Measurements from ENCODE around the gene PRKAR1B. TPM values are rescaled to one million over a fixed set of nuclear protein-coding genes. Genes with fewer than 3 reads are reported as not detected.

The PRKAR1B gene
- total RNA-seq, 4 donors from 2014 or later = 1.2 to 12.5 (median 3.6) TPM

GRCh38 chr7:631964-632830 is 94.9 kb downstream of the PRKAR1B start:
- no peak overlapping the region for H3K27ac ChIP-seq
- H3K4me3 ChIP-seq = no peak overlapping the region
- ATAC-seq (no peak), DNase-seq (no peak)
- no peaks in the 10 kb centered on the region for H3K9me3 ChIP-seq
- intact Hi-C loops (cut with DNase I; ENCODE audit: low total_unique reads) (no loop called here), in situ Hi-C loops (cut with MboI; ENCODE audit: low sequenced_read_pairs in 4 of 4) (no loop called here)
- H3K4me1 ChIP-seq = no peaks in the 10 kb centered on the region
- TF ChIP-seq, protein P1, sequence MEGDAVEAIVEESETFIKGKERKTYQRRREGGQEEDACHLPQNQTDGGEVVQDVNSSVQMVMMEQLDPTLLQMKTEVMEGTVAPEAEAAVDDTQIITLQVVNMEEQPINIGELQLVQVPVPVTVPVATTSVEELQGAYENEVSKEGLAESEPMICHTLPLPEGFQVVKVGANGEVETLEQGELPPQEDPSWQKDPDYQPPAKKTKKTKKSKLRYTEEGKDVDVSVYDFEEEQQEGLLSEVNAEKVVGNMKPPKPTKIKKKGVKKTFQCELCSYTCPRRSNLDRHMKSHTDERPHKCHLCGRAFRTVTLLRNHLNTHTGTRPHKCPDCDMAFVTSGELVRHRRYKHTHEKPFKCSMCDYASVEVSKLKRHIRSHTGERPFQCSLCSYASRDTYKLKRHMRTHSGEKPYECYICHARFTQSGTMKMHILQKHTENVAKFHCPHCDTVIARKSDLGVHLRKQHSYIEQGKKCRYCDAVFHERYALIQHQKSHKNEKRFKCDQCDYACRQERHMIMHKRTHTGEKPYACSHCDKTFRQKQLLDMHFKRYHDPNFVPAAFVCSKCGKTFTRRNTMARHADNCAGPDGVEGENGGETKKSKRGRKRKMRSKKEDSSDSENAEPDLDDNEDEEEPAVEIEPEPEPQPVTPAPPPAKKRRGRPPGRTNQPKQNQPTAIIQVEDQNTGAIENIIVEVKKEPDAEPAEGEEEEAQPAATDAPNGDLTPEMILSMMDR (IDR thresholded peaks at IDR 0.05 in 4 of 5, conservative IDR thresholded peaks at IDR 0.05 in 1 of 5) = no peak
- TF ChIP-seq POLR2A (IDR thresholded peaks at IDR 0.05) = no peak
- no peaks in the 10 kb centered on the region for H3K27me3 ChIP-seq
- H3K36me3 ChIP-seq = no peaks in the 10 kb centered on the region

DNA sequence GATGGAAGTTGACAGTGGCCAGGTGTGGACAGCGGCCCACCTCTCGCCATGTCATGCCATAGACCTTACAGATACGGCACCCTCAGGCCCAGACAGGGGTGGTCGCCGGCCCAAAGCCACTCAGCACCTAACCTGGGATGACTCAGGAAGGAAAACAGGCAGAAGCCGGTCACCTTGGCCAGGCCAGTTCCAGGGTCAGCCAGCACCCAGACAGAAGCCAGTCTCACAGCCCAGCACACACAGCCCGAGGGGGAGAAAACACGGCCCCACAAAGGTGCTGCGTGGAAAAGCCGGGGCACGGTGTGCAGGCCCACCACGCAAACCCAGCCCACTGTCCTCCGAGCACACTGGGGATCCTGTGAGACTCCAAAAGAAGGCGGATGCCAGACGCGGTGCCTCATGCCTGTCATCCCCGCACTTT is 95.8 kb downstream of the PRKAR1B start:
- TF ChIP-seq, protein P1 (IDR thresholded peaks at IDR 0.05 in 4 of 5, conservative IDR thresholded peaks at IDR 0.05 in 1 of 5) = no peak
- no peak for TF ChIP-seq POLR2A (IDR thresholded peaks at IDR 0.05)
- no peak overlapping the region for H3K4me3 ChIP-seq
- H3K27ac ChIP-seq = no peak overlapping the region
- ATAC-seq (no peak), DNase-seq (no peak)
- no peaks in the 10 kb centered on the region for H3K4me1 ChIP-seq
- in situ Hi-C loops (cut with MboI; ENCODE audit: low sequenced_read_pairs in 4 of 4) (no loop called here), intact Hi-C loops (cut with DNase I; ENCODE audit: low total_unique reads) (no loop called here)
- H3K36me3 ChIP-seq = no peaks in the 10 kb centered on the region
- no peaks in the 10 kb centered on the region for H3K9me3 ChIP-seq
- H3K27me3 ChIP-seq = no peaks in the 10 kb centered on the region

DNA sequence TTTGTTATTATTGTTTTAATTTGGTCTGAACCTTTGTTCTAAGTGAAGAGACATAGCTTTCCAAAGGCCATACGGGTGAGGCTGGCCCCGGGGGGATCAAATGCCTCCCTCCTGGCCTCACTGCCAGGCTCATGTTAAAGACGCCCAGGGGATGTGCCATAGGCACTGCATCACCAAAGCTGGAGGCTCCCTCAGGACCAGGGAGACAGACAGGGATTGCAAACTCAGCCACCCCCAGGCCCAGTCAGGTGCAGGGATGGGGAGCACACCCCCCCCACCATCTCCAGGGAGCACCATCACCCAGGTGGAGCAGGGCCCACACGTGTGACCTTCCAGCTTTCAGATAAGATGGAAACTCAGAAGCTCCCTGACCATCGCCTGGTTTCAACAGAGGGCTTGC is 96.5 kb downstream of the PRKAR1B start:
- intact Hi-C loops (cut with DNase I; ENCODE audit: low total_unique reads) = no loop called here
- no peak for TF ChIP-seq POLR2A (IDR thresholded peaks at IDR 0.05)
- TF ChIP-seq, protein P1 (IDR thresholded peaks at IDR 0.05 in 4 of 5, conservative IDR thresholded peaks at IDR 0.05 in 1 of 5) = no peak
- in situ Hi-C loops (cut with MboI; ENCODE audit: low sequenced_read_pairs in 4 of 4) = no loop called here
- Histone ChIP-seq H3K9me3 (no peaks in the 10 kb centered on the region), H3K4me3 (no peak overlapping the region), H3K36me3 (no peaks in the 10 kb centered on the region), H3K27ac (no peak overlapping the region), H3K27me3 (no peaks in the 10 kb centered on the region), H3K4me1 (no peaks in the 10 kb centered on the region)
- DNase-seq (no peak), ATAC-seq (no peak)

DNA sequence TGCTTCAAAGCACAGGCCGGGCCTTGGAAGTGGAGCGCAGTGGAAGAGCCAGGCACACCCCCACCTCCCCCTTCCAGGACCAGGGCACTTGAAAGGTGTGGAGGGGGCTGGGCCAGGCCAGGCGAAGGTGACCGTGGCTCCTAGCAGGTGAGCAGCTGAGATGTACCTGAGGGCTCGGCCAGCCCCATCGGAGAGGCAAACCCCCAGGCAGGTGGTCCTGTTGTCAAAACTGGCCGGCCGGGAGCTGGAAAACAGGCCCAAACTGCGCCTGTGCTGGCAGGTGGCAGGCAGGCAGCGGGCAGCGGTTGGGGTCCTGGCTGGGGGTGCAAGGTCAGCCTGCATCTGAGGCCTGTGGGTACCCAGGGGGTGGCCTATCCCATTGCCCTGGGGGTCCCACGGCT is 97.0 kb downstream of the PRKAR1B start:
- H3K9me3 ChIP-seq = no peaks in the 10 kb centered on the region
- in situ Hi-C loops (cut with MboI; ENCODE audit: low sequenced_read_pairs in 4 of 4) (no loop called here), intact Hi-C loops (cut with DNase I; ENCODE audit: low total_unique reads) (no loop called here)
- no peaks in the 10 kb centered on the region for H3K27me3 ChIP-seq
- TF ChIP-seq, protein P1 (IDR thresholded peaks at IDR 0.05 in 4 of 5, conservative IDR thresholded peaks at IDR 0.05 in 1 of 5) = no peak
- no peak for TF ChIP-seq POLR2A (IDR thresholded peaks at IDR 0.05)
- no peak overlapping the region for H3K27ac ChIP-seq
- no peaks in the 10 kb centered on the region for H3K4me1 ChIP-seq
- no peak overlapping the region for H3K4me3 ChIP-seq
- DNase-seq (no peak), ATAC-seq (no peak)
- H3K36me3 ChIP-seq = no peaks in the 10 kb centered on the region

Data from gastrocnemius medialis (tissue), 4 donors.